A549 (cell line): ENCODE data around the gene CD163.

Experiments
- CBX2 ChIP-seq: fragments of 200-600 bp; sonication (generic); IDR thresholded peaks from 2 replicates; pipeline ENCODE4 v1.6.1; 2016; ENCODE audit warnings: low read depth, mild to moderate bottlenecking, borderline replicate concordance
- CTCF ChIP-seq: fragments of >200 bp; sonication (Bioruptor Twin); formaldehyde crosslinking; IDR thresholded peaks from 3 replicates; pipeline ENCODE4 v1.5.1; 2016
- EP300 ChIP-seq, 2 experiments: fragments of >200 bp; sonication (Bioruptor Twin); formaldehyde crosslinking; IDR thresholded peaks; 2 replicates in 1 of 2; 3 replicates in 1 of 2; pipeline ENCODE4 v1.6.1; 2016 to 2017
- MAFK ChIP-seq: fragments of 450-650 bp; IDR thresholded peaks from 2 replicates; pipeline ENCODE4 v1.6.1; 2014; ENCODE audit not compliant: partially characterized antibody
- MYC ChIP-seq: IDR thresholded peaks from 2 replicates; pipeline ENCODE4 v1.6.1; 2012; ENCODE audit warnings: mild to moderate bottlenecking, inconsistent platforms, low read length, improper control_type of control experiment, borderline replicate concordance
- PHF8 ChIP-seq: fragments of 200-600 bp; sonication (generic); IDR thresholded peaks from 2 replicates; pipeline ENCODE4 v1.6.1; 2016; ENCODE audit warnings: low read depth, mild to moderate bottlenecking, antibody characterized with exemption, moderate library complexity, borderline replicate concordance
- POLR2A ChIP-seq: IDR thresholded peaks from 2 replicates; pipeline ENCODE4 v1.6.1; 2012; ENCODE audit warnings: mild to moderate bottlenecking, low read length
- RAD21 ChIP-seq, 2 experiments: fragments of >200 bp in 1 of 2; sonication (Bioruptor Twin) in 1 of 2; formaldehyde crosslinking in 1 of 2; IDR thresholded peaks in 1 of 2; conservative IDR thresholded peaks in 1 of 2; 2 replicates in 1 of 2; 3 replicates in 1 of 2; pipeline ENCODE4 v1.6.1; 2012 to 2018; ENCODE audit warnings: inconsistent platforms in 1 of 2
- RFX5 ChIP-seq: fragments of 450-650 bp; IDR thresholded peaks from 2 replicates; pipeline ENCODE4 v1.7.1; 2014; ENCODE audit warnings: antibody characterized with exemption, mild to moderate bottlenecking, moderate library complexity
- USF2 ChIP-seq: fragments of 450-650 bp; IDR thresholded peaks from 2 replicates; pipeline ENCODE4 v1.6.1; 2014; ENCODE audit warnings: antibody characterized with exemption
- TF ChIP-seq, protein P1 (sequence below): fragments of >200 bp; sonication (Bioruptor Twin); formaldehyde crosslinking; IDR thresholded peaks from 3 replicates; pipeline ENCODE4 v1.6.1; 2016

GRCh38 chr12:7497661-7498060 is 5.9 kb downstream of the CD163 start:
- TF ChIP-seq USF2, result no peak
- no peak for TF ChIP-seq CTCF
- TF ChIP-seq, protein P1, sequence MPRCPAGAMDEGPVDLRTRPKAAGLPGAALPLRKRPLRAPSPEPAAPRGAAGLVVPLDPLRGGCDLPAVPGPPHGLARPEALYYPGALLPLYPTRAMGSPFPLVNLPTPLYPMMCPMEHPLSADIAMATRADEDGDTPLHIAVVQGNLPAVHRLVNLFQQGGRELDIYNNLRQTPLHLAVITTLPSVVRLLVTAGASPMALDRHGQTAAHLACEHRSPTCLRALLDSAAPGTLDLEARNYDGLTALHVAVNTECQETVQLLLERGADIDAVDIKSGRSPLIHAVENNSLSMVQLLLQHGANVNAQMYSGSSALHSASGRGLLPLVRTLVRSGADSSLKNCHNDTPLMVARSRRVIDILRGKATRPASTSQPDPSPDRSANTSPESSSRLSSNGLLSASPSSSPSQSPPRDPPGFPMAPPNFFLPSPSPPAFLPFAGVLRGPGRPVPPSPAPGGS, result no peak
- TF ChIP-seq RAD21 (conservative IDR thresholded peaks at IDR 0.05 in 1 of 2, IDR thresholded peaks at IDR 0.05 in 1 of 2), result no peak
- TF ChIP-seq CBX2, result no peak
- TF ChIP-seq POLR2A, result no peak
- no peak for TF ChIP-seq RFX5
- no peak for TF ChIP-seq MAFK
- TF ChIP-seq MYC, result no peak
- no peak for TF ChIP-seq EP300 (IDR thresholded peaks at IDR 0.05)
- TF ChIP-seq PHF8, result no peak
